Activated CD4-positive, alpha-beta T cell treated with anti-CD3 and anti-CD28 coated beads, Interleukin-2, amount 50 U/mL, for 1 hour (primary cell): Measurements from ENCODE around the gene WNT10A.
"Not testable (repeated sequence)": the region's sequence is repeated elsewhere in the genome, so short reads cannot be mapped to it uniquely, and the experiment has no call there.

Source experiments
- DNase-seq: peaks from one replicate; pipeline ENCODE4 v3.0.0-alpha.2; 2020

WNT10A gene

DNA sequence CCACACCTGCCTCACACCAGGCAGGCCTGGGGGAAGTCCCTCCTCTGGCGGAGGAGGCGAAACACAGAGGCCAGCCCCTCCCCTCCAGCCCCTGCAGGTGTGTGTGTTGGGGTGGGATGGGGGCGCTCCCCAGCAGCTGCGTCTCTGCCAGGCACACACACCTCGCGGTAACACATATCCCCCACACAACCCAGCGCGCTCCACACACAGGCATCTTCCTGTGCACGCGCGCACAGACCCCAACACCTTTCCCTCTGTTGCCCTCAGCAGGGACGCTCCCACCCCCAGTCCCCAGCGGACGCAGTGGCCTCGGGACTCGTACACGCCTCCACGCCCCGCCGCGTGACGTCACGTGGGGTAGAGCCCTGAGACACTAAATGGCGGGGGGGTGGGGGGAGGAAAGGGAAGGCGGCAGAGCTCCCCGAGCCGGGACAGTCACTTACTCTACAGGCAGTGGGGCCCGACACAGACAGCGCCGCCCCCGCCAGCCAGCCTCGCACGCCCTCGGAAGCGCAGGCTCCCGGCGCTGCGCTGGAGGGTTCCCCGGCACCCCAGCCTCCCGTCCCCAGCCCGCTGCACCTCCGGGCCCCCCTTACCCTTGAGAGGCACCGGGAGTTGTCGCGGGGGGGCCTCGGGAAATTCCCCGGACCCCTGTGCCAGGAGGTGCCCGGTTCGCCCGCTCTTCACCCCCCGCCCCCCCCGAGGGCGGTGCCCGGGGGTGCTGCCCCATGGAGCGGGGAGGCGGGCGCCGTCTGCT is at the start of gene WNT10A:
Gene WNT10A (plus strand): TSS at position 751 of the 757 bp plus-strand sequence. CDS start 144 bp downstream, outside the sequence.
- DNase-seq = peak; percentile 90

DNA sequence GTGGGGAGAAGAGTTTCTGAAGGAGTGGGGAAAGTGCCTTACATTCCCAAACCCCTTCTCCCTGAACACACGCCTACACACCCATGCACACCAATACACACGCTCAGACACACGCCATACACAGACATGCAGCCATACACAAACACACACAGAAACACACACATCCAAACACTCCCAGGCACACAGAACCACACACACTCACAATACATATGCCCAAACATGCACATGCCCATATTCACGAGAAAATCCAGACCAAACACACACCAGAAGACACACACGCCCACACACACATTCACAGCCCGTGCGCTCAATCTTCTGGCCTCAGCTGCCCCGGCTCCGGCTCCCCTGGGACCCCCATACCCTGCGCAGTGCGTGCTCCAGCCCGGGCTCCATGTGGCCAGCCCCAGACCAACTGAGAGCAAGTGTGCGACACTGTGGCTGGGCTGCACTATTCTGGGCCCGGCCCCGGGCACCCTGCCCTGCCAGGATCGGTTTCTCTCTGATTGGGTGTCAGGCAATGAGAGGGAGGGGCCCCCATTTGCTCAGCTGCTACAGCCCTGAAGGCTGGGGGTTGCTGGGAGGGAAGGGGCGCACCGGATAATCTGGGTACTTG is 49.2 kb upstream of the WNT10A start, which contains the start of gene PRKAG3:
Gene PRKAG3 (minus strand): TSS at position 426 of the 613 bp plus-strand sequence.
- DNase-seq = no peak

DNA sequence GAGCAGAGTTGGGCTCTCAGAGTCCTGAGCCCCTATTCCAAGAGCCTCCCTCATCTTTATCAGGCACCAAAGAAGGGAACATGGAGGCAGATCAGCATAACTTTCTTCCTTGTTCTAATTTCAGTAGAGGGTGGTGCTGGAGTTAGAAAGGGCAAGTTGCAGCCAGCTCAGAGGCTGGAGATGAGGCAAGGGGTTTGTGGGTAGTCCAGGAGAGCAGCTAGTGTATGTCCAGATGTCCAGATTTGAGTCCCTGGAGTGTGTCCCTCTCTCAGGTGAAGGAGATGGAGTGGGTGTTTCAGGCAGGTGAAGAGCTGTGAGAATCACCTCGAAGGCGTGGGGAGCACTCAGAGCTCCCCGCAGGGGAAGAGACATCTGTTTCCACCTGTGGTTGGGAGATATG is 48.6 kb upstream of the WNT10A start:
- no peak for DNase-seq

DNA sequence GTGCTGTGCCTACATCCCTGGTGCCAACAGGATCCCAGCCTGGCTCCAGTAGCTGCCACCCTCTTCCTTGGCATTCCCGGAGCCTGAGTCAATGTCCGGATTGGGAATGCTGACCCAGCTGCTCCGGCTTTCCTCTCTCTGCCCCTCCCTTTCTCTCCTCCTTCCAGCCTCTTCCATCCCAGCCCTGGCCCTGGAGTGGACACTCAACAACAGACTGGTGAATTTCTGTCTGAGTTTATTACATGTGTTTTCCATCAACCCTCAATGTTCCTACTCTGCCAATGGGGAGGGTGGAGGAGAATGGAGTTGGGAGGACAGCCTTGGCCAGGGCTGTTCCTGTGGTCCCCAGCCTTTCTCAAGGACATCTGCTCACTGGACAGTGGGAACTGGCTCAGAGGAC is 48.1 kb upstream of the WNT10A start:
- no peak for DNase-seq

DNA sequence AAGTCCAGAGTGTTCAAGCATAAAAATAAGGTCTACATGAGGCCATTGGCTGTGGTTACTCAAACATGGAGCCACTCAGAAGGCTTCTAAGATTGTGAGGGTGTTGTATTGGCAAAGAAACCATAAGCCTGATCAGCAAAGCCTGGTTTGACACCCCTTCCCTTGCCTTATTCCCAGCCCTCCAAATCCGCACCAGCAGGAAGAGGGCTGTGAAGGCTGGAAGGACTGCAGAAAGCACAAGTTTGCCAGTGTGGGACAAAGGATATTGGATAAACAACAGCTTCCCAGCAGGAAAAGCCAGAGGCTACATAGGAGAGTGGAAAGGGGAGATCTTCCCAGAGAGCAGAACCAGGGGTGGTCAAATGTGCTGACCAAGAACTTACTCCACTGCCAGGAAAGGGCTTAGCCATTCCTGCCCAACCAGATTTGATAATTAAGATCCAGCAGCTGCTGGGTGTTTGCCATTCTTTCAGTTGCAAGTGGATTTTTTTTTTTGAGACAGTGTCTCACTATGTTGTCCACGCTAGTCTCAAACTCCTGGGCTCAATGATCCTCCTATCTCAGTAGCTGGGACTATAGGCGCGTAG is 47.5 kb upstream of the WNT10A start:
- no peak for DNase-seq

DNA sequence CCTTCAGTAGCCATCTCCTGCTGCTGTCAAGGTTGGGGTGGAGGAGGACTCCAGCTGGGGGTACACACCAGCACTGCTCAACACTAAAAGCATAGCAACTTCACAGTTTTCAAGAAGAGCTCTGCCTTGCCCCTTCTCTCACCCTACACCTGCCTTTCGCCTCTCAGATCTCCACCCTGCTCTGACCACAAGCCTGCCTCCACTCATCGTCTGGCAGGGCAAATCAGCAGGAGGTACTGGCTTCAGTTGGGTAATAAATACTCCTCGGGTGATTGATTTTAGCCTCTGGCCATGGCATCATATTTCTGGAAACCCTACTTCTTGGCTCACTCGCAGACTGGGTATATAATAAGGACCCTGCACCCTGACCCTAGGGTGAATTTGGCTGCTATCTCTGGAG is 46.0 kb upstream of the WNT10A start:
- no peak for DNase-seq

DNA sequence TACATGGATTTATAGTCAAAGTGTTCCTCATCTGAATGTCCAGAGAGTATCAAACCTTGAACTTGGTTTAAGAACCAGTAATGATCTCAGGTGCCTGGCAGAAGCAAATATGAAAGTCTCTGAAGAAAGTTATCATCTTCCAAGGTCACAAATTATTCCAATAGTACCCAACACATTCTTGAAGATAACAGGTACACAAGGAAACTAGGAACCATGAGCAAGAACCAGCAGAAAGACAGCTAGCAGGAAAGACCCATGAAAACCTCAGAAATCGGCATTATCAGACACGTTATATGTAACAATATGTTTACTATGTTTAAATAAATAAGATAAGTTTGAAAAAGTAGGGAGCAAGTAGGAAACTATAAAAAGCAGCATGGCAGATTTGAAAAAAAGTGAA is 43.2 kb upstream of the WNT10A start:
- DNase-seq = no peak

DNA sequence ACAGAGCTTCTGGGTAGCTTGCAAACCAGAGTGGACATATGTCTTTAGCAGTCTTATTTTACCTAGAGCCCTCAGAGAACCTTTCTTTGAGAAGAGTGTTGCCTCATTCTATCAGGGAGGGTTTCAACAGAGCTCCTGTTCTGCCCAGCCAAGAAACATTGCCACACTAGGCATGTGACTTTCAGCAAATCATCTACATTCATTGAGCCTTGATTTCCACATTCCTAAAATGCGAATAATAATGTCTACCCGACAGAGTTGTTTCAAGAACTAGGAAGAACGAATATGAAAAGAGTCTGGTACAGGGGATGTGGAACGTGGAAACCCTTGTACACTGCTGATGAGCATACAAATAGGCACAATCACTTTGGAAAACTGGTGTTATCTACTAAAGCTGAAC is 41.2 kb upstream of the WNT10A start:
- DNase-seq = no peak

DNA sequence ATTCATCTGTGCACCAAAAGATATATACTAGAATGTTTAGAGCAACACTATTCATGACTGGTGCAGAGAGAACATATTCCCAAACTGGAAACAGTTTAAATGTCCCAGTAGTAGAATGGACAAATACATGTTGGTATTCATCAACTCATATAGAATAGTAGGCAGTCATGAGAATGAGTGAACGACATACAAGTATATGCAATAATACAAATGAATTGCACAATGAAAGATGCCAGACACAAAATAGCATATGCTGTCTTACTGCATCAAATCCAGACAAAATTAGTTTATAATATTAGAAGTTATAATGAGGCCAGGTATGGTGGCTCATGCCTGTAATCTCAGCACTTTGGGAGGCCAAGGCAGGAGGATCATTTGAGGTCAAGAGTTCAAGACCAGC is 40.8 kb upstream of the WNT10A start:
- DNase-seq = no peak

DNA sequence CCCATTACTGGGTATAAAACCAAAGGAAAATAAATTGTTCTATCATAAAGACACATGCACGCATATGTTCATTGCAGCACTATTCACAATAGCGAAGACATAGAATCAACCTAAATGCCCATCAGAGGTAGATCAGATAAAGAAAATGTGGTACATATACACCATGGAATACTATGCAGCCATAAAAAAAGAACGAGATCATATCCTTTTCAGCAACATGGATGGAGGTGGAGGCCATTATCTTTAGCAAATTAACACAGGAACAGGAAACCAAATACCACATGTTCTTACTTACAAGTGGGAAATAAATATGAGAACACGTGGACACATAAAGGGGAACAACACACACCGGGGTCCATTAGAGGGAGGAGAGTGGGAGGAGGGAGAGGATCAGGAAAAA is 36.3 kb upstream of the WNT10A start:
- not testable (repeated sequence) for DNase-seq

DNA sequence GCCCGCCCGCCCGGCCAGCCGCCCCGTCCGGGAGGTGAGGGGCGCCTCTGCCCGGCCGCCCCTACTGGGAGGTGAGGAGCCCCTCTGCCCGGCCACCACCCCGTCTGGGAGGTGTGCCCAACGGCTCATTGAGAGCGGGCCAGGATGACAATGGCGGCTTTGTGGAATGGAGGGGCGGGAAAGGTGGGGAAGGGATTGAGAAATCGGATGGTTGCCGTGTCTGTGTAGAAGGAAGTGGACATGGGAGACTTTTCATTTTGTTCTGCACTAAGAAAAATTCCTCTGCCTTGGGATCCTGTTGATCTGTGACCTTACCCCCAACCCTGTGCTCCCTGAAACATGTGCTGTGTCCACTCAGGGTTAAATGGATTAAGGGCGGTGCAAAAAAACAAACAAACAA is 33.7 kb upstream of the WNT10A start:
- DNase-seq = not testable (repeated sequence)

DNA sequence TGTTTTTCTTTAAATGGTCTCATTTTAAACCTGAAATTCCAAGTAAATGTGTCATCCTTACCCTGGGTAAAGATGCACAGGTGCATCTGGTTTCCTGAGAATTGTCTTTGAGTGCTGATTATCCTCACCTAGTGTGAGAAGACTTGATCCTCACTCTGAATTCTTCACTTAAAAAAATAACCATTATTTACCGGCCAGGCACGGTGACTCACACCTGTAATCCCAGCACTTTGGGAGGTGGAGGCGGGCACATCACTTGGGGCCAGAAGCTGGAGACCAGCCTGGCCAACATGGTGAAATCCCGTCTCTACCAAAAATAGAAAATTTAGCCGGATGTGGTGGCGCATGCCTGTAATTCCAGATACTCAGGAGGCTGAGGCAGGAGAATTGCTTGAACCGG is 30.9 kb upstream of the WNT10A start:
- DNase-seq = no peak

DNA sequence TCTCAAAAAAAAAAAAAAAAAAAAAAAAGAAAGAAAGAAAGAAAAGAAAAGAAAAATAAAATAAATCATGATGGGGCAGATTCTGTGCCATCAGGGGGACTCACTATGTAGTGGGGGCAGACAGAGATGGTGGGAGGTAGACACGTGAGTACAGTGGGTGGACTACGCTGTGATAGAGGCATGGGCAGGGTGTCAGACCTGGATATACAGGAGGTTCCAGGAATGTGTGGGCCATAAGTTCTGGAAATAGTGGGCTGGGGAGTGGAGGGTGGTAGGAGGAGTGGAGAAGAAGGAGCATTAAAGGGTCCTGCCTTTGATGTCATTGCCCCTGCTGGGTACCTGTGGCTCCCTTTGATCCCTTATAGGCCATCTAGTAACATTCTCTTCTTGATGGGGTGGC is 29.9 kb upstream of the WNT10A start:
- no peak for DNase-seq

DNA sequence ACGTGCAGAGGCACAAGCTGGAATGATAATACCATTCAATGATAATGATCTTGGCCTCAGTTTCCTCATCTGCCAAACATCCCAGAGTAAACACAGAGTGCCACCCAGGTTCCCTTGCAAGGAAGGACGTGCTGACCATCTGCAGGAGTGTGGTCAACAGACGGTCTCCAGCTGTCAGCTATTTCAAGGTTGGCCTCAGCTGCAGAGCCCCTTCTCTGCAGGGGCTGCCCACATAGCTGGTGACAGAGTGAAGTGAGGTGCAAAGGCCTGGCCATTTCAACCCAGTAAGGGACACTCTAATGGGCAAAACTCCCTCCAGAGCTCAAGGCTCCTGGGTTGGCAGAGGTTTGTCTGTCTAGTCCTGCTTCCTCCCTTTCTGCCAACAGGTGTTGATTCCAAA is 29.4 kb upstream of the WNT10A start:
- no peak for DNase-seq

DNA sequence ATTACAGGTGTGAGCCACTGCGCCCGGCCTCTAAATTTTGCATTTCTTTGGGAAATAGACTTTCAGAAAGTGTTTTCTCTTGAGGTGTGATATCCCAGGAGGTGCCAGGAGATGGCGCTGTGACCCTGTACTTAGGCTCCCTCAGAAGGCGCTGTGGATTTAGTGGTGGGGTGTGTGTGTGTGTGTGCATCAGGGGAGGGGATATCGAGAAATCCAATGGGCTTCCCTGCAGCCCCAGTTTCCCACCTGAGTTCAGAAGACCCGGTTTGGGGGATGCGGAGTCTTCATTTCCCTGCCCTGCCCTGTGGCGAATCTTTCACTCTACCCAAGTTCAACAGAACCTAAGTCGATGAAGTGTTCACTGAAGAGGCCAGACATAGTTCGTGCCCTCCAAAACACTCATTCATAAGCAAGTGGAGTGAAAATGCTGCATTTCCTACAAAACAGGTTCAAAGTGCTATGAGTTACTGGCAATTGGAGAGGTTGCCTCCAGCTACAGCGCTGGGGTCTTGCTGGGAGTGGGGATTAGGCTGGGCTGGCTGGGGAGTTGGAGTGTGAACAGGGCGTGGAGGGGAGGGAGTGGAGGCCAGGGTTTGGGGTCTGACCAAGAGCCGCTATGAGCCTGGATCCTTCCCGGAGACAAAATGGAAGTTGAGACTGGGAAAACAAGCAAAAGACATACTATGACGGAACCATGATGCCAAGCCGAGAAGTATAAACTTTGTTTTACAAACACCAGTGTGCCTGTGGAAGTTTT is 27.6 kb upstream of the WNT10A start:
- DNase-seq = peak; percentile 71

DNA sequence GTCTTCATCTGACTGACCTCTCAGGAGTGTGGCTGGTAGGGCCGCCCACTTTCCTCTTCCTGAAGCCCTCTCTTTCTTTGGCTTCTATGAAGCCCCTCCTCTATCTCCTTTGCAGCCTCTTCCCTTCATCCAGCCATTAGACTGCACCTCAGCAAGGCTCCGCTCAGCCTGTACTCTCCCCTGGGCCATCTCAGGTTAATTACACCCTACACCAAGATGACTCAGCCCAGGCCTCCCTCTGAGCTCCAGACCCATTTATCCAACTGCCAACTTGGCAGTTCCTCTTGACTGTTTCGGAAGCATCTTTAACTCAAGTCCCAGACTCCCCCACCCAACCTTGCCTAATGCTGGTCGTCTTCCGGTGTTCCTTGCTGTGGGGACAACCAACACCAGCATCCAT is 26.9 kb upstream of the WNT10A start:
- no peak for DNase-seq

DNA sequence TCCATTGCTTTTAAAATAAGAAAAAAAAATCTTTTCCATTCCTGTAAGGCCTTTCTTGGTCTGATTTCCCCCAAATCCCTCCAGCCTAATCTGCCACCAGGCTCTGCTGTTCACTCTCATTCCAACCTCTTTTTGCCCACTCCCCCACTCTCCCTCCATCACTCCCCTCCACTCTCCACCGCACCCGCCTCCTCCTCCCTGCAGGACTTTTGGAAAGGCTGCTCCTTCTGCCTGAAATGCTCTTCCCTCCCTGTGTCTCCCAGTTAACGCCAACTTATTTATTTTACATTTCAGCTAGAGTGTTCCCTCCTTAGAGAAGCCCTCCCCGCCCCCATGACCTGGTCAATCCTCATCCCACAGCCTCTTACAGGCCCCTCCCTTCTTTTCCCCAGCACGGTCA is 25.8 kb upstream of the WNT10A start:
- no peak for DNase-seq

DNA sequence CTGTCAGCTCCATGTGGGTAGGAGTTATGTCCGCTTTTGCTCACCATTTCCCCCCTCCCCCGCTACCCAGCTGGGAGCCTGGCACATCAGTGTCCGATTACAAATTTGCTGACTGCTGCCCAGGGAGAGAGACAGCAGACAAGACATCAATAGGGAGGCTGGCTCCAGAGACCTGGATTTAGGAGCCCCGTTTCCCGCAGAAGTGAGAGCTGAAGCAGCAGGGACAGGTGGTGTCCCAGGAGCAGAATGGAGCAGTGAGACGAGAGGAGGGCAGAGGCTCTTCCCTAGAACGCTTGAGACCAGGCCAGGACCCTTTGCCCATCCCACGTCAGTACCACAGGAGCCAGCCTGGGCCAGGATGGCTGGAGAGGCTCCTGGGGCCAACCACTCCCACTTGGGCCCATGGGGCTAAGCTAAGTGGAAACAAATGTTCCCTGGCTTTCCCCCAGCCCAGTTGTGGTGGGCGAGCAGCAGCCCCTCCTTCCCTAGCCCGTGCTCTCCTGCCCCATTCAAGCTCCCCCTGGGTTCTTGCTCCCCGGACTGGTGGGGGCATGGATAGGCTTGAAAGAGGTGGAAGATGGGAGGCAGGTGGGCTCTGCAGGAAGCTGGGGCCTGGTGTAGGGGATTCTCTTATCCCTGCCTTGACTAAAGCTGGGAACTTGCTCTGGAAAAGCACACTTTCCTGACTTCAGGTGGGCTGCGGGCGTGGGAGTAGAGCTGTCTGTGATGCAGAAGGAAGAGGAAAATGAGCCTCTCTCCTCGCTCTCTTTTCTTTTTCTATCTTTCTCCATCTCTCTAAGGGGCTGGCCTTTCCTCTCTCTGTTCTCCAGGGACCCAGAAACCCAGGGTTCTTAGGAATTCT is 25.1 kb upstream of the WNT10A start:
- DNase-seq = no peak

DNA sequence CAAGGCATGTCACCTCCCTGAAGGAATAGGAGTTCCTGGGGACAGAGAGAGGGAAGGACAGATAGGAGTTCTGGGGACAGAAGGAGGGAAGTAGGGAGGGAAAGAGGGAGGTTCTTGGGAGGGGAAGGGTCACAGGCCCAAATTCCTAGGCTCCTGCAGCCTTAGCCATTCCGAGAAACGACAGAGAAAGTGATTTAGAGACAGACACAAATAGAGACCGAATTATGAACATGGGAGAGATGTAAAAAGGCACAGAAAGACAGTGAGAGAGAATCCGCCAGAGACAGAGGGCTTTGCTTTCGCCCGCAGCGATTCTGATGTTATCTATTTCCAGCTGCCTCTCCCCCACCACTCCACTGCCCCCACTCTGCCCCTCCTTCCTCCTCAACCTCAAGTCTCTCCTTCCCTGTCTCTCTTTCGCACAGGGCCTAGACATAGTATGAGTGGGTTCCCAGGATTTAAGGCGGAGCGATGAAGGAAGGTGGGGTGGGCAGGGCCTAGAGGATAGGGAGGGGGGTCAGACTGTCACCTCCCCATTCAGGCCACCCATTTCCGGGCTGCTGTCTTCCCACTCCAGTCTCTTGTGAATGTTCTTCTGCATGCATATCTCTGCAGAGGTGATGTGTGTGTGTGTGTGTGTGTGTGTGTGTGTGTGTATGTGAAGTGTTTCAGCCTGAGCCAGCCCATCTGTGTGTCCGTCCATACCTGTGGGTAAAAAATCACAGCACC is 24.3 kb upstream of the WNT10A start:
- no peak for DNase-seq

DNA sequence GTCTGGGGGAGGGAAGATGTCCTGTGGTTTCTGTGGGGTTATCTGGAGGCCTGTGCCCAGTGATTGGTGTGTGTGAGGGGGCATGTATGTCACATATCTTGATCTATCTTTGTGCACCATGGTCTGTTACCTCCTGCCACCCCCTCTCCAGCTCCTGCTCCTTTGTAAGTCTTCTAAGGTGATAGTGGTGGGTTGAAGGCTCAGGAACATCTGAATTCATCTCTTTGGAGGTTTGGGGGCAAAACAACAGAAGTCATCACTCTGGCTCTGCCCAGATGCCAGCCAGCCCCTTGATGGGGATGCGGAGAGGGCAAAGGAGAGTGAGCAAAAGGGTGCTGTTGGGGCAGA is 23.8 kb upstream of the WNT10A start:
- no peak for DNase-seq

DNA sequence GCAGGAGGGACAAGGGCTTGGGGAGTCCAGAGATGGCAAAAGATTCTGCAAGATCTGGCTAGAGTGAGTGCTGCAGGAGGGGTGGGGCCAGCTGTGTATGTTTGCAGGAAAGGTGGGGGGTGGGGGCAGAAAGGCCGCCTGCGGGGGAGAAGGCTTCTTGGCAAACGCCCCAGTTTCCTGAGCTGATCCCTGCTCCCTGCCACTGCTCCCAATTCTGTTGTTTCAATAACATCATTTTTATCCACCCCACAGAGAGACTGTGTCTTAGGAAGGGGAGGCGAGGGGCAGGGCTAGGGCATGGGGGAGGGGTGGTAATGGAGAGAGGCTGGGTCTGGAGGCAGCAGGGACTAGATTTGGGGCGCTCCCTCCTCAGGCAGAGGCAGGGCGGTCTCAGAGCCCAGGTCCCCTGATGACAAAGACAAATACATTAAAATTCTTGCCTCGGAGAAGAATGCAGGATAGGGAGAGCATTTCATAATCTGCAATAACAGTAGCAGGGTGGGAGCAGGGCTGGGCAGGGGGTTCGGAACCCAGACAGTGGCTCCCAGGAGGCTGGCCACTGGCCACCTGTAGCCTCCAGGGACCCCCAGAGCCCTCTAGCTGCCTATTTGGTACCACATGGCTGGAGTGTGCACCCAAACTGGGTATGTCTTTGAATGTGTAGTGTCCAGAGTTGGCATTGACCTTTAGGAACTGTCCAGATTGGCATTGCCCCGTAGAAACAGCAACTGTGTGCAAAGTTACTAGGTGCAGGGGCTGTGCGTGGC is 23.1 kb upstream of the WNT10A start:
- no peak for DNase-seq
